Measurements from ENCODE around the gene DHRSX.
"Not testable (repeated sequence)": the region's sequence is repeated elsewhere in the genome, so short reads cannot be mapped to it uniquely, and the experiment has no call there.

The DHRSX gene

GRCh38 chrX:2495595-2495994, 5.2 kb downstream of the DHRSX start:
- no peak for DNase-seq

- no peak for DNase-seq
Observed at GRCh38 chrX:2492531-2493218, 8.1 kb downstream of the DHRSX start.

- no peak for DNase-seq
Observed at GRCh38 chrX:2490634-2491033, 10.1 kb downstream of the DHRSX start.

- no peak for DNase-seq
Observed at GRCh38 chrX:2489446-2490445, 11.0 kb downstream of the DHRSX start.

GRCh38 chrX:2488621-2489285, 12.0 kb downstream of the DHRSX start:
- DNase-seq: no peak

GRCh38 chrX:2487366-2487765, 13.4 kb downstream of the DHRSX start:
- DNase-seq: no peak

GRCh38 chrX:2486476-2487133, 14.2 kb downstream of the DHRSX start:
- no peak for DNase-seq

GRCh38 chrX:2485789-2486345, 14.9 kb downstream of the DHRSX start:
- no peak for DNase-seq

- no peak for DNase-seq
Observed at GRCh38 chrX:2484721-2485648, 15.8 kb downstream of the DHRSX start.

- DNase-seq: no peak
Observed at GRCh38 chrX:2484256-2484655, 16.5 kb downstream of the DHRSX start.

- no peak for DNase-seq
Observed at GRCh38 chrX:2483398-2484060, 17.2 kb downstream of the DHRSX start.

GRCh38 chrX:2481597-2481996, 19.2 kb downstream of the DHRSX start:
- DNase-seq: not testable (repeated sequence)

- not testable (repeated sequence) for DNase-seq
Observed at GRCh38 chrX:2479982-2480381, 20.8 kb downstream of the DHRSX start.

GRCh38 chrX:2479420-2479780, 21.4 kb downstream of the DHRSX start:
- no peak for DNase-seq

- DNase-seq: no peak
Observed at GRCh38 chrX:2478546-2479419, 22.0 kb downstream of the DHRSX start.

- DNase-seq: not testable (repeated sequence)
Observed at GRCh38 chrX:2477313-2477712, 23.5 kb downstream of the DHRSX start.

- no peak for DNase-seq
Observed at GRCh38 chrX:2474963-2475726, 25.6 kb downstream of the DHRSX start.

- DNase-seq: no peak
Observed at GRCh38 chrX:2474280-2474962, 26.4 kb downstream of the DHRSX start.

All from NCI-H510A treated with DMSO at 0.1 percent for 48 hours (cell line).